GM23338 (cell line): ENCODE results near the gene BAG5.

Source experiments
- CREB1 ChIP-seq: fragments of 250-450 bp; sonication (Bioruptor Pico); IDR thresholded peaks from 2 replicates; pipeline ENCODE4 v1.5.0; 2020; ENCODE audit warnings: low read depth, mild to moderate bottlenecking, moderate library complexity
- CTCF ChIP-seq, 2 experiments: fragments of 200-600 bp in 1 of 2; sonication (generic) in 1 of 2; conservative IDR thresholded peaks; 2 replicates each; pipeline versions ENCODE4 v1.5.1 to v1.6.1; 2016 to 2017; ENCODE audit warnings: antibody characterized with exemption in 2 of 2, low read depth in 2 of 2, mild to moderate bottlenecking in 2 of 2, moderate library complexity in 1 of 2
- ETS1 ChIP-seq: IDR thresholded peaks from 2 replicates; pipeline ENCODE4 v1.6.1; 2016; ENCODE audit warnings: antibody characterized with exemption
- EZH2 ChIP-seq: fragments of 200-600 bp; sonication (generic); IDR thresholded peaks from one replicate; pipeline ENCODE4 v1.8.0; 2017; ENCODE audit warnings: antibody characterized with exemption, mild to moderate bottlenecking, low read depth; ENCODE audit not compliant: unreplicated experiment
- EZH2phosphoT487 ChIP-seq: fragments of 200-600 bp; sonication (generic); IDR thresholded peaks from one replicate; pipeline ENCODE4 v1.8.1; 2018; ENCODE audit warnings: antibody characterized with exemption; ENCODE audit not compliant: unreplicated experiment

- TF ChIP-seq CTCF (conservative IDR thresholded peaks at IDR 0.05; ENCODE audit: low read depth in 2 of 2): no peak
- TF ChIP-seq EZH2phosphoT487: no peak
- TF ChIP-seq EZH2: no peak
- no peak for TF ChIP-seq CREB1
- TF ChIP-seq ETS1: no peak
These were observed 29.1 kb downstream of the BAG5 start for GRCh38 chr14:103533137-103533998.
